ENCODE data around the gene MT1A.
"Not testable (repeated sequence)": the region's sequence is repeated elsewhere in the genome, so short reads cannot be mapped to it uniquely, and the experiment has no call there.

MT1A gene

GRCh38 chr16:56611281-56611833 lies 27.1 kb upstream of the MT1A start:
- H3K9me3 ChIP-seq (ENCODE audit: low read length) = no peaks in the 10 kb centered on the region
- H3K4me3 ChIP-seq (ENCODE audit: low read depth in 1 of 2, low read length in 2 of 2) = no peak overlapping the region
- no peaks in the 10 kb centered on the region for H3K27me3 ChIP-seq (ENCODE audit: control insufficient read depth in 1 of 2, insufficient read depth in 2 of 2, low read length in 2 of 2)
- peaks cover 39% of the 10 kb centered on the region for H3K4me1 ChIP-seq (ENCODE audit: insufficient read depth, low read length)
- H3K9ac ChIP-seq (ENCODE audit: low read length) = no peak overlapping the region
- H3K36me3 ChIP-seq (ENCODE audit: insufficient read depth, low read length) = no peaks in the 10 kb centered on the region
- no peak overlapping the region for H3K27ac ChIP-seq (ENCODE audit: low read depth, low read length)

- H3K4me1 ChIP-seq (ENCODE audit: insufficient read depth, low read length) = peaks cover 28% of the 10 kb centered on the region
- no peaks in the 10 kb centered on the region for H3K36me3 ChIP-seq (ENCODE audit: insufficient read depth, low read length)
- H3K4me3 ChIP-seq (ENCODE audit: low read depth in 1 of 2, low read length in 2 of 2) = no peak overlapping the region
- H3K9ac ChIP-seq (ENCODE audit: low read length) = no peak overlapping the region
- H3K27me3 ChIP-seq (ENCODE audit: control insufficient read depth in 1 of 2, insufficient read depth in 2 of 2, low read length in 2 of 2) = no peaks in the 10 kb centered on the region
- no peak overlapping the region for H3K27ac ChIP-seq (ENCODE audit: low read depth, low read length)
- no peaks in the 10 kb centered on the region for H3K9me3 ChIP-seq (ENCODE audit: low read length)
These were observed 24.8 kb upstream of the MT1A start for GRCh38 chr16:56613706-56614105.

GRCh38 chr16:56614549-56614991 lies 23.9 kb upstream of the MT1A start:
- H3K4me3 ChIP-seq (ENCODE audit: low read depth in 1 of 2, low read length in 2 of 2) = no peak overlapping the region
- H3K9me3 ChIP-seq (ENCODE audit: low read length) = no peaks in the 10 kb centered on the region
- no peaks in the 10 kb centered on the region for H3K36me3 ChIP-seq (ENCODE audit: insufficient read depth, low read length)
- no peak overlapping the region for H3K9ac ChIP-seq (ENCODE audit: low read length)
- no peak overlapping the region for H3K27ac ChIP-seq (ENCODE audit: low read depth, low read length)
- H3K27me3 ChIP-seq (ENCODE audit: control insufficient read depth in 1 of 2, insufficient read depth in 2 of 2, low read length in 2 of 2) = no peaks in the 10 kb centered on the region
- H3K4me1 ChIP-seq (ENCODE audit: insufficient read depth, low read length) = peaks cover 25% of the 10 kb centered on the region

GRCh38 chr16:56615353-56615752 lies 23.1 kb upstream of the MT1A start:
- Histone ChIP-seq H3K27ac (ENCODE audit: low read depth, low read length) (no peak overlapping the region), H3K4me1 (ENCODE audit: insufficient read depth, low read length) (peaks cover 17% of the 10 kb centered on the region), H3K9me3 (ENCODE audit: low read length) (no peaks in the 10 kb centered on the region), H3K9ac (ENCODE audit: low read length) (no peak overlapping the region), H3K36me3 (ENCODE audit: insufficient read depth, low read length) (no peaks in the 10 kb centered on the region), H3K27me3 (ENCODE audit: control insufficient read depth in 1 of 2, insufficient read depth in 2 of 2, low read length in 2 of 2) (no peaks in the 10 kb centered on the region), H3K4me3 (ENCODE audit: low read depth in 1 of 2, low read length in 2 of 2) (no peak overlapping the region)

GRCh38 chr16:56616608-56617211 lies 21.8 kb upstream of the MT1A start:
- H3K4me3 ChIP-seq (ENCODE audit: low read depth in 1 of 2, low read length in 2 of 2) = peak overlapping the region; percentile 49 to 50
- no peaks in the 10 kb centered on the region for H3K36me3 ChIP-seq (ENCODE audit: insufficient read depth, low read length)
- peaks cover 8% of the 10 kb centered on the region for H3K4me1 ChIP-seq (ENCODE audit: insufficient read depth, low read length)
- H3K27me3 ChIP-seq (ENCODE audit: control insufficient read depth in 1 of 2, insufficient read depth in 2 of 2, low read length in 2 of 2) = no peaks in the 10 kb centered on the region
- no peak overlapping the region for H3K27ac ChIP-seq (ENCODE audit: low read depth, low read length)
- no peak overlapping the region for H3K9ac ChIP-seq (ENCODE audit: low read length)
- H3K9me3 ChIP-seq (ENCODE audit: low read length) = no peaks in the 10 kb centered on the region

GRCh38 chr16:56617212-56618085 lies 21.0 kb upstream of the MT1A start:
- Histone ChIP-seq H3K9me3 (ENCODE audit: low read length) (no peaks in the 10 kb centered on the region), H3K4me3 (ENCODE audit: low read depth in 1 of 2, low read length in 2 of 2) (peak overlapping the region; percentile 49 to 50), H3K9ac (ENCODE audit: low read length) (peak overlapping the region; percentile 80), H3K27me3 (ENCODE audit: control insufficient read depth in 1 of 2, insufficient read depth in 2 of 2, low read length in 2 of 2) (no peaks in the 10 kb centered on the region), H3K36me3 (ENCODE audit: insufficient read depth, low read length) (no peaks in the 10 kb centered on the region), H3K27ac (ENCODE audit: low read depth, low read length) (peak overlapping the region; percentile 23), H3K4me1 (ENCODE audit: insufficient read depth, low read length) (peaks cover 8% of the 10 kb centered on the region)

- H3K27me3 ChIP-seq (ENCODE audit: control insufficient read depth in 1 of 2, insufficient read depth in 2 of 2, low read length in 2 of 2) = no peaks in the 10 kb centered on the region
- no peaks in the 10 kb centered on the region for H3K36me3 ChIP-seq (ENCODE audit: insufficient read depth, low read length)
- H3K9me3 ChIP-seq (ENCODE audit: low read length) = no peaks in the 10 kb centered on the region
- peaks cover 8% of the 10 kb centered on the region for H3K4me1 ChIP-seq (ENCODE audit: insufficient read depth, low read length)
- H3K27ac ChIP-seq (ENCODE audit: low read depth, low read length) = no peak overlapping the region
- no peak overlapping the region for H3K4me3 ChIP-seq (ENCODE audit: low read depth in 1 of 2, low read length in 2 of 2)
- H3K9ac ChIP-seq (ENCODE audit: low read length) = peak overlapping the region; percentile 80
These were observed 20.3 kb upstream of the MT1A start for GRCh38 chr16:56618138-56618537.

GRCh38 chr16:56620339-56620897 lies 18.0 kb upstream of the MT1A start:
- Histone ChIP-seq H3K4me3 (ENCODE audit: low read depth in 1 of 2, low read length in 2 of 2) (no peak overlapping the region), H3K9ac (ENCODE audit: low read length) (no peak overlapping the region), H3K36me3 (ENCODE audit: insufficient read depth, low read length) (no peaks in the 10 kb centered on the region), H3K4me1 (ENCODE audit: insufficient read depth, low read length) (peaks cover 8% of the 10 kb centered on the region), H3K27ac (ENCODE audit: low read depth, low read length) (no peak overlapping the region), H3K9me3 (ENCODE audit: low read length) (no peaks in the 10 kb centered on the region), H3K27me3 (ENCODE audit: control insufficient read depth in 1 of 2, insufficient read depth in 2 of 2, low read length in 2 of 2) (no peaks in the 10 kb centered on the region)

GRCh38 chr16:56621665-56622445 lies 16.6 kb upstream of the MT1A start:
- H3K4me1 ChIP-seq (ENCODE audit: insufficient read depth, low read length) = peaks cover 13% of the 10 kb centered on the region
- H3K36me3 ChIP-seq (ENCODE audit: insufficient read depth, low read length); H3K27me3 ChIP-seq (ENCODE audit: control insufficient read depth in 1 of 2, insufficient read depth in 2 of 2, low read length in 2 of 2); H3K9ac ChIP-seq (ENCODE audit: low read length); H3K27ac ChIP-seq (ENCODE audit: low read depth, low read length); H3K4me3 ChIP-seq (ENCODE audit: low read depth in 1 of 2, low read length in 2 of 2); H3K9me3 ChIP-seq (ENCODE audit: low read length): not testable (repeated sequence)

GRCh38 chr16:56623184-56623583 lies 15.3 kb upstream of the MT1A start:
- H3K4me1 ChIP-seq (ENCODE audit: insufficient read depth, low read length) = peaks cover 12% of the 10 kb centered on the region
- not testable (repeated sequence) for H3K36me3 ChIP-seq (ENCODE audit: insufficient read depth, low read length); H3K27me3 ChIP-seq (ENCODE audit: control insufficient read depth in 1 of 2, insufficient read depth in 2 of 2, low read length in 2 of 2); H3K27ac ChIP-seq (ENCODE audit: low read depth, low read length); H3K4me3 ChIP-seq (ENCODE audit: low read depth in 1 of 2, low read length in 2 of 2); H3K9ac ChIP-seq (ENCODE audit: low read length); H3K9me3 ChIP-seq (ENCODE audit: low read length)

- no peaks in the 10 kb centered on the region for H3K27me3 ChIP-seq (ENCODE audit: control insufficient read depth in 1 of 2, insufficient read depth in 2 of 2, low read length in 2 of 2)
- H3K36me3 ChIP-seq (ENCODE audit: insufficient read depth, low read length) = no peaks in the 10 kb centered on the region
- no peak overlapping the region for H3K9ac ChIP-seq (ENCODE audit: low read length)
- no peak overlapping the region for H3K4me3 ChIP-seq (ENCODE audit: low read depth in 1 of 2, low read length in 2 of 2)
- no peaks in the 10 kb centered on the region for H3K9me3 ChIP-seq (ENCODE audit: low read length)
- H3K4me1 ChIP-seq (ENCODE audit: insufficient read depth, low read length) = peaks cover 12% of the 10 kb centered on the region
- no peak overlapping the region for H3K27ac ChIP-seq (ENCODE audit: low read depth, low read length)
These were observed 14.8 kb upstream of the MT1A start for GRCh38 chr16:56623637-56624036.
